HG03097 (cell line): ENCODE results near the gene NCAPD2.
"Not testable (repeated sequence)": the region's sequence is repeated elsewhere in the genome, so short reads cannot be mapped to it uniquely, and the experiment has no call there.

Experiments used
- ATAC-seq: cut with Tn5 transposase; IDR thresholded peaks from one replicate; pipeline ENCODE4 v1.9.1; 2021; ENCODE audit not compliant: unreplicated experiment, low FRiP score

The NCAPD2 gene

DNA sequence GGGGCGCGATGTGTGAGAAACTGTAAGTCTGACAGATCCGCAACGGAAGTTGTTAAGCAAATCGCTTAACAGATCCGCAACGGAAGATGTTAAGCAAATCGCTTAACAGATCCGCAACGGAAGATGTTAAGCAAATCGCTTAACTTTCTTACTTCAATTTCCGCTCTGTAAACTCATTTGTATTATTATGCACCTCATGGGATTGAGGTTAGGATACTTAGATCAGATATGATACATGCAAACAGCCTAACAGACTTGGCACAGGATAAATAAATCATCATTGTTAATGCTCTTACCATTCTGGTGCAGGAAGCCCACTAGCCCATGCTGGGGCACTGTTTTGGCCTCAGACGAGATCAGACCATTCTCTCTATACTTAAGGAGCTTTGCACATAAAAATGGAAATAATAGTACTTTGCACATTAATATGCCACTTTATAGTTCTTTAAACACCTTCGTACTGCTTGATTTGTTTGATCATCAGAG, 399 bp downstream of the NCAPD2 start:
- ATAC-seq = peak; percentile 32

DNA sequence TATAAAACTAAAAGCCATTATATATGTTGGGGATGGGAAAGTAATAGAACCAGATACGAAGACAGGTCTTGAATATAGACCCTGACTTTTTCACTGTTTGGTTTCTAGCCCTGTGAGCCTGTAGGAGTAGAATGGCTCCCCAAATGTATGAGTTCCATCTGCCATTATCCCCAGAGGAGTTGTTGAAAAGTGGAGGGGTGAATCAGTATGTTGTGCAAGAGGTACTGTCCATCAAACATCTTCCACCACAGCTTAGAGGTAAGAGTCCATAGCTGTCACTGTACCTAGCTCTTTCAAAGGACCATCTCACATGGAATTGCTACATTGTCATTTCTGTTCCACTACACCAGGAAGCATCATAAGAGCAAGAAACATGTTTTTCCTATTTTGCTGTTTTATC, 1.1 kb downstream of the NCAPD2 start:
- ATAC-seq = no peak

DNA sequence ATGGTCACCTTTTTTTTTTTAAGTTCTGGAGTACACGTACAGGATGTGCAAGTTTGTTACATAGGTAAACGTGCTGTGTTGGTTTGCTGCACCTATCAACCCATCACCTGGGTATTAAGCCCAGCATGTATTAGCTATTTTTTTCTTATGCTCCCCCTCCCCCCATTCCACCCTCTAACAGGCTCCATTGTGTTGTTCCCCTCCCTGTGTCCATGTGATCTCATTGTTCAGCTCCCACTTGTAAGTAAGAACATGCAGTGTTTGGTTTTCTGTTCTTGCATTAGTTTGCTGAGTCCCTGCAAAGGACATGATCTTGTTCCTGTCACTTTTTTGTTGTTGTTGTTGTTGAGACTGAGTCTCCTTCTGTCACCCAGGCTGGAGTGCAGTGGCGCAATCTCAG, 3.4 kb downstream of the NCAPD2 start:
- ATAC-seq = not testable (repeated sequence)

GRCh38 chr12:6500466-6500865, 6.6 kb downstream of the NCAPD2 start:
- no peak for ATAC-seq

DNA sequence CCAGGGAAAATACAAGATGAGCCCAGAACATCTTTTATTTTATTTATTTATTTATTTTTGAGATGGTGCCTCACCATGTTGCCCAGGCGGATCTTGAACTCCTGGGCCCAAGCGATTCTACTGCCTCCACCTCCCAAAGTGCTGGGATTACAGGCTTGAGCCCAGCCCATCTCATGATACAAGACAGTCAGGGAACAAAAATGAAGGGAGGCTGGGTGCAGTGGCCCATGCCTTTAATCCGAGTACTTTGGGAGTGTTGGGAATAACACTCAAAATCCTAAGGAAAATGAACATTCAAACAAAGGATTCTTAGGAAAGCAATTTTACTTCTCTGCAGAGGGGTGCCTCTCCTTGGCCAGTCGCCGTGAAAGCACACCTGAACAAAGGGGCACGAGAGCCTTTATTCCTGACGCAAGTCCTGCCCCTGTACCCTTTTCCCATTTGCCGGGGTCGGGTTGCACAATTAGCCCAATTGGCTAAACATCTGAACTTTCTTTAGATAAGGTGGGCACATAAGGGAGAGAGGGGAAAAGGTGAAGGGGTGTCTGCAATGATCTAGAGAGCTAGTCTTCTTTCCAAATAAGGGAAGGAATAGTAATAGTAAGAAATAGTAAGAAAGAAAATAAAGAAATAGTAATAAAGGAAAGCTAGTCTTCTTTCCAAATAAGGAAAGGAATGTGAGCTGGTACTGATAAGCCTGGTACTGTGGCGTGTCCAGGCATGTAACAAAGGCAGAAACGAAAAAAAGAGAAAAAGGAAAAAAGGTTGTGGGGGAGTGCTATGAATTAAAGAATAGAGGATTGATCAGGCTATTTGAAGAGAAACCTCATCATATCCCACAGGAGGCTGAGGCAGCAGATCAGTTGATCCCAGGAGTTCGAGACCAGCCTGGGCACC, 13.4 kb downstream of the NCAPD2 start:
- no peak for ATAC-seq

DNA sequence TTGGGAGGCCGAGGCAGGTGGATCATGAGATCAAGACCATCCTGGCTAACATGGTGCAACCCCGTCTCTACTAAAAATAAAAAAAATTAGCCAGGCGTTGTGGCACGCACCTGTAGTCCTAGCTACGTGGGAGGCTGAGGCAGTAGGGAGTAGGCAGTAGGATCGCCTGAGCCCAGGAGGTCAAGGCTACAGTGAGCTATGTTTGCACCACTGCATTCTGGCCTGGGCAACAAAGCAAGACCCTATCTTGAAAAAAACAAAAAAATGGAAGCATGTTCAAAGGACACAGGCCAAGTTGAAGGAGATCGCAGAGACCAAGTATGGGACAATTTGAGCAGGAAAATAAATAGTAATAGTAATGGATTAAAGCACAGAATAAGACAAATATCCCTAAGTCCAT, 14.2 kb downstream of the NCAPD2 start:
- ATAC-seq = no peak

- no peak for ATAC-seq
Observed at GRCh38 chr12:6520186-6520585, 26.3 kb downstream of the NCAPD2 start.

DNA sequence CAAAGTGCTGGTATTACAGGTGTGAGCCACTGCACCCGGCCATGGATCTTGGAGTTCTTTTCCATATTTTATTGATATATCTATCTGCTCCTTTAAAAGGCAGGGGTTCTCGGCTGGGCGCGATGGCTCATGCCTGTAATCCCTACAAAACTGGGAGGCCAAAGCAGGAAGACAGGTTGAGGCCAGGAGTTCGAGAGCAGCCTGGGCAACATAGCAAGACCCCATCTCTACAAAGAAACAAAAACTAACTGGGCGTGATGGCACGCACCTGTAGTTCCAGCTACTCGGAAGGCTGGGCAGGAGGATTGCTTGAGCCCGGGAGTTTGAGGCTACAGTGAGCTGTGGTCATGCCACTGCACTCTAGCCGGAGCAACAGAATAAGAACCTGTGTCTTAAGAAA, 28.3 kb downstream of the NCAPD2 start:
- no peak for ATAC-seq

- no peak for ATAC-seq
Observed at GRCh38 chr12:6523708-6524107, 29.8 kb downstream of the NCAPD2 start.

DNA sequence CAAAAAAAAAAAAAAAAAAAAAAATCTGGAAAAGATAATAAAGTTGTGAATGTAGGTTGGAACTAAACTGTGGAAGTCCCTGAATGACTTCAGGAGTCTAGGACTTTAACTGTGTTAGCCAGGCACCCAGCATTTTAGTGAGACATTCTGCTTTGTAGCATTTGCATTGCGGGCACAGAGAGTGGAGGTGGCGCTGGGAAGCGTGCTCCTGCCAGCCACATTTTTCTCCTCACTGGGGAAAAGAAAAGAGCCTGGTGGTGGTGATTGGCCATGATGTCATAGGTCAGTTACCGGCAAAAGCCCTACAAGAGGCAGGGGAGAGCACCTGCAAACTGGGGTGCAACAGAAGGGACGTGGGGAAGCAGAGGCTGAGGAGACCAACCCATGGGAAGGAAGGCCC, 30.7 kb downstream of the NCAPD2 start:
- no peak for ATAC-seq

- no peak for ATAC-seq
Observed at GRCh38 chr12:6526201-6526600, 32.3 kb downstream of the NCAPD2 start.

DNA sequence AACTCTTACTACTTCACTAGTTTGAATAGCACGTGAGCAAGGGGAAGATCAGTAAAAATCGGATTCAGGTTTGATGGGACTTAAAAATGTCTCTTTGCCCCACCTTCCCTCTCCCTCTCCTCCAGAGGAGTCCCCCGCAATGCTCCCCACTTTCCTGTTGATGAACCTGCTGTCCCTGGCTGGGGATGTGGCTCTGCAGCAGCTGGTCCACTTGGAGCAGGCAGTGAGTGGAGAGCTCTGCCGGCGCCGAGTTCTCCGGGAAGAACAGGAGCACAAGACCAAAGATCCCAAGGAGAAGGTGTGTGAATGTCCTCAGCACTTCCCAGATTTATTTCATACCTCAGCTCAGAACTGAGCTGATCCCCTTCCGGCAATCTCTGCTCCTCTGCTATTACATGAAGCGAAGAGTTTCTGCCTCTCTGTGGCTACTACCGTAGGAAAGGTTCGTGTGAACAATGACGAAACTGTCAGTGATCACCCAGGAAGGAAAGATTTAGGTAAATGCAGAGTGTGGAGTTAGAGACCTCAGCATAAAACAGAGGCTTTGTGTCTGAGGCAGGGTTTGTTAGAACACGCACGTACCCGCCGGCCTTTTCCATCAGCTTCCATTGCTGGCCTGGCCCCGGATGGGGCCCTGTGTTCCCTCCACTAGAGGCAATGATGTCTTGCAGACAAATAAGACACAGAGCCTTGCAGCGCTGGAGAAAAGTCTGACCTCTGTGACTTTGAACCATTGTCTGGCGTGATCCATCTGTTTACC, 33.0 kb downstream of the NCAPD2 start:
- ATAC-seq = no peak

DNA sequence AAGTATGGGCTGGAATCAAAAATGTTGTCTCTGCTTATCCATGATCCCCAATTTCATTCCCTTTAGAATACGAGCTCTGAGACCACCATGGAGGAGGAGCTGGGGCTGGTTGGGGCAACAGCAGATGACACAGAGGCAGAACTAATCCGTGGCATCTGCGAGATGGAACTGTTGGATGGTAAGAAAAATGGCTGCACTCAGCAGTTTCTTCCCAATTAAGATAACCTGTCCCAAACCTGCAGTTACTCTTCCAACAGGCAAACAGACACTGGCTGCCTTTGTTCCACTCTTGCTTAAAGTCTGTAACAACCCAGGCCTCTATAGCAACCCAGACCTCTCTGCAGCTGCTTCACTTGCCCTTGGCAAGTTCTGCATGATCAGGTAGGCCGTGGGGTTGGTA, 33.8 kb downstream of the NCAPD2 start:
- no peak for ATAC-seq

DNA sequence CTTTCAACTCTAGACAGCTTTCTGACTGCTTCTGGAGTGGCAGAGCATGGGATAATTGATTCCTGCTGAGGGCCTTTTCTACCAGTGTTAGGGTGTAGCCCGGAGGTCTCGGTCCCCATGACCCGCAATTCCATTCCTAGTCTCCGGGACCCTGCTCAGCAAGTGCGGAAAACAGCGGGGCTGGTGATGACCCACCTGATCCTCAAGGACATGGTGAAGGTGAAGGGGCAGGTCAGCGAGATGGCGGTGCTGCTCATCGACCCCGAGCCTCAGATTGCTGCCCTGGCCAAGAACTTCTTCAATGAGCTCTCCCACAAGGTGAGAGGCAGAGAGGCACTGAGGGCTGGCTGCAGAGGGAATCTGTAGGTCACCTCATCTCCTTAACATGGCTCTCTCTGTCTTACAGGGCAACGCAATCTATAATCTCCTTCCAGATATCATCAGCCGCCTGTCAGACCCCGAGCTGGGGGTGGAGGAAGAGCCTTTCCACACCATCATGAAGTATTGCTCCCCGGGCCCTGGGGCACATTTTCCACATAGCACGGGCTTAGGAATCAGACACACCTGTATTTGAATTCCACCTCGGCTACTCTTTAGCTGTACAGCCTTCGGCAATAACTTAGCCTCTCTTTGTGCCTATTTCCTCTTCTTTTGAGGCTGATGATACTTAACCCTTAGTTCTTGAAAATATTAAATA, 34.8 kb downstream of the NCAPD2 start:
- no peak for ATAC-seq

DNA sequence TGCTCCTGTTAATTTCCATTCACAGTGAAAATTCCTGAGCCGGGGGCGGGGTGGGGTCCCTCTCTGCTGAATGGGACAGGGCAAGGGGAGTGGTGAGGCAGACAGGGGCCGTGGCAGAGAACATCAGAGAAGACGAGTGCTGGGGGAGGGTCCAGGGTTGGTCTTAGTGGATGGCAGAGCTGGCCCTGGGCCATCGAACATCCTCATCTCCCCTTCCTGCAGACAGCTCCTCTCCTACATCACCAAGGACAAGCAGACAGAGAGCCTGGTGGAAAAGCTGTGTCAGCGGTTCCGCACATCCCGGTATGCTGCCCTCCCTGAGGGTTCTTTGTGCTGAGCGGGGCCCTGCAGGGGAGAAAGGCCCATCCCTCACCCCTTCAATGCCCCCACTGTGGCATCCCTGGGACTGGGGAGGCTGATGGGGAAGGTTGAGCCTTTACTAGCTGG, 35.4 kb downstream of the NCAPD2 start:
- no peak for ATAC-seq

DNA sequence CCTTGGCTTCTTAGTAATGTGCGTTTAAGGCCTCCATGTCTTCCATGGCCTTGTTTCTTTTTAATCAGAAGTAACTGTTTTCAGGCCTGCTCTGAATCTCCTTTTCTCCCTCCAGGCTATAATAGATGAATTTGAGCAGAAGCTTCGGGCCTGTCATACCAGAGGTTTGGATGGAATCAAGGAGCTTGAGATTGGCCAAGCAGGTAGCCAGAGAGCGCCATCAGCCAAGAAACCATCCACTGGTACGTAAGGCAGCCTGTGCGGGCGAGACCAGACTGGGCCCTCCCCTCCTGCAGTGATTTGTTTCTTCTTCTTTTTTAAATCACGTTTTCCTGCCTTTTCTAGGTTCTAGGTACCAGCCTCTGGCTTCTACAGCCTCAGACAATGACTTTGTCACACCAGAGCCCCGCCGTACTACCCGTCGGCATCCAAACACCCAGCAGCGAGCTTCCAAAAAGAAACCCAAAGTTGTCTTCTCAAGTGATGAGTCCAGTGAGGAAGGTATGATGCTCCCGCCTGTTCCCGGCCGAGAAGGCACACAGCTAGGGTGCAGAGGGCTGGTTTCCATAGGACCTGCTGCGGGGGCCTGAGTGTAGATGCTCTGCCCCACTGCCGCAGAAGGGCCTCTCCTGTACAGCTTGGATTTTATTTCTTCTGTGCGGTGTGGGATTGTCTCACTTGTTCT, 36.8 kb downstream of the NCAPD2 start:
- no peak for ATAC-seq

DNA sequence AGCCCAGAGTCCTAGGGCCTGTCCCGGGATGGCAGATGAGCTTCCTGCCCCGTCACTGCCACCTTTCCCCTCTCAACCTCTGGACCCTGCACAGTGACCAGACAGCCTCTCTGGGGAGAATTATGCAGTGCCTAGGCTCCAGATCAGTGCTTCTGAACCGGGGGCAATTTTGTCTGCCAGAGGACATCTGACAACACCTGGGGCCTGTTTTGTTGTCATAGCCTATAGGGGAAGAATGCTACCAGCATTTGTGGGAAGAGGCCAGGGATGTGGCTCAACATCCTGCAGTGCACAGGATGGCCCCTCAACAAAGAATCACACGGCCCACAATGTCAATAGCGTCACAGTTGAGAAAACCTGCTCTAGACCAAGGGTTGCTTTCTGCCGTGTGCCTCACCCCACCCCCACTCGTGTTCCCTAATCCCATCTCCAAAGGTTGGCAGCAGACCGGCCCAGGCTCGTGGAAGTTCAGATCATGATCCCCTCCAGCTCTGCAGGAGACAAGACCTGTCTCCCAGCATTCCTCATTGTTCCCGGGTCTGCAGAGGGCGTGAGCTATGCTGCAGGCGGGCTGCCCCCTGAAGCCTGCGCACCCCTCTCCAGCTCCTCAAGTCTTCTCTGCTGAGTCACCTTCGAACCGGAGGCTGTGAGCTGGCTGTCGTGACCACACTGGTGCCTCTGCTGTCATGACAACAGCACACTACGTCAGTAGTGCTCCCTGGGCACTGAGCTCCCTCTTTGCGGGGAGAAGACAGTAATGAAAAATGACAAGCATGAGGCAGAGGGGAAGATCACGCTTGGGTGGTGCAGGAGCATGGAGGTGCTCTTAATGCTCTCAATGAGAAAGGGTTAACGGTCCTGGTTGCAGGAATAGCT, 38.4 kb downstream of the NCAPD2 start:
- ATAC-seq = no peak

DNA sequence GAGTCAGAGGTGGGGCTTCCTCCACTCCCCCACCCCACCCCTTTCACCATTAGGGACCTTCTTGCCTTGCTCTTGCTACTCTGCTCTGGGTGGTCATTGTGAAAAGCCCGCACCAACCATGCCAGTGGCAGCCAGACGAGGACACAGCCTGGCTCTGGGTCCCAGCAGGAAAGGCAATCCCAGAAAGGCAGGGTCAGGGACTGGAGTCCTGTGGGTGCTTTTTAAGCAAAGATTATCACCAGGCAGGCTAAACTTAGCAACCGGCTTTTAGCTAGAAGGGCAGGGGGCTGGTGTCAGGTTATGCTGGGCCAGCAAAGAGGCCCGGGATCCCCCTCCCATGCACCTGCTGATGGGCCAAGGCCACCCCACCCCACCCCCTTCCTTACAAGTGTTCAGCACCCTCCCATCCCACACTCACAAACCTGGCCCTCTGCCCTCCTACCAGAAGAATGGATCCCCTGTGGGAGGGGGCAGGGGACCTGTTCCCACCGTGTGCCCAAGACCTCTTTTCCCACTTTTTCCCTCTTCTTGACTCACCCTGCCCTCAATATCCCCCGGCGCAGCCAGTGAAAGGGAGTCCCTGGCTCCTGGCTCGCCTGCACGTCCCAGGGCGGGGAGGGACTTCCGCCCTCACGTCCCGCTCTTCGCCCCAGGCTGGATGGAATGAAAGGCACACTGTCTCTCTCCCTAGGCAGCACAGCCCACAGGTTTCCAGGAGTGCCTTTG, 39.2 kb downstream of the NCAPD2 start:
- no peak for ATAC-seq

GRCh38 chr12:6533653-6533922, 39.7 kb downstream of the NCAPD2 start:
- ATAC-seq = no peak
